ENCODE results near the gene RAB12. TPM values are rescaled to one million over a fixed set of nuclear protein-coding genes. Genes with fewer than 3 reads are reported as not detected.

The RAB12 gene
- 46.3 and 54.7 TPM in 2 replicates for total RNA-seq

GRCh38 chr18:8608795-8609658 lies at the start of gene RAB12:
TSS of gene RAB12 (plus strand) at chr18:8609437. CDS start at chr18:8609440, 3 bp downstream.

Other genes with a start within 250 kb of the RAB12 start
- 22.6 and 86.5 TPM in 2 replicates for gene MTCL1, start 96.1 kb downstream of the RAB12 start, total RNA-seq